Ecto neural progenitor cell (in vitro differentiated cells): Measurements from ENCODE around the gene ARHGAP1.

Source experiments
- DNase-seq: peaks from one replicate; pipeline ENCODE4 v3.0.0-alpha.2; 2018; ENCODE audit warnings: low spot score

Gene ARHGAP1

GRCh38 chr11:46640036-46640788 lies 60.2 kb downstream of the ARHGAP1 start:
- no peak for DNase-seq

DNA sequence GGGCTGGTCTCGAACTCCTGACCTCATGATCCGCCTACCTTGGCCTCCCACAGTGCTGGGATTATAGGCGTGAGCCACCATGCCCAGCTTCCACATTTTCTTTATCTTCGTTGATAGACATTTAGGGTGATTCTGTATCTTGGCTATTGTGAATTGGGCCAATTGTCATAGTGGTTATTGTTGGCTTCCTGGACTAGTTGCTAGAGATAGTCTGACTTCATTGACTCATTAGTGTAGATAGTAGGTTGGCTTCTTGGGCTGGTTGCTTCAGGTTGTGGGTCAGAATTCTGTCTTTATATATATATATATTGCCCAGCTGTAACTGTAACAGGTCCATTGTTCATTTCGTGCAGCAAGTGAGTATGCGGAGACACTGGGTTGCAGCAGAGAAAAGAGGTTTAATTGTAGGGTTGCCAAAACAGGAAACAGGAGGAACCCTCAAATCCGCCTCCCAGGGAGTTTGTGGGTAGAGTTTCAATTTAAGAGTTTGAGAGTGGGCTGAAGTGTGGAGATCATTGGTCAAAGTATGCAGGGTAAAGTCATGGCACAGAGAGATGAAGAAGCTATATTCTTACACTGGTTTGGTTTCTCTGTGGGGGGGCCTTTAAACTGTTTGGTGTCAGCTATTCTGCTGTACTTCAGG lies 61.1 kb downstream of the ARHGAP1 start:
- no peak for DNase-seq

GRCh38 chr11:46637546-46637945 lies 62.9 kb downstream of the ARHGAP1 start:
- DNase-seq = no peak

DNA sequence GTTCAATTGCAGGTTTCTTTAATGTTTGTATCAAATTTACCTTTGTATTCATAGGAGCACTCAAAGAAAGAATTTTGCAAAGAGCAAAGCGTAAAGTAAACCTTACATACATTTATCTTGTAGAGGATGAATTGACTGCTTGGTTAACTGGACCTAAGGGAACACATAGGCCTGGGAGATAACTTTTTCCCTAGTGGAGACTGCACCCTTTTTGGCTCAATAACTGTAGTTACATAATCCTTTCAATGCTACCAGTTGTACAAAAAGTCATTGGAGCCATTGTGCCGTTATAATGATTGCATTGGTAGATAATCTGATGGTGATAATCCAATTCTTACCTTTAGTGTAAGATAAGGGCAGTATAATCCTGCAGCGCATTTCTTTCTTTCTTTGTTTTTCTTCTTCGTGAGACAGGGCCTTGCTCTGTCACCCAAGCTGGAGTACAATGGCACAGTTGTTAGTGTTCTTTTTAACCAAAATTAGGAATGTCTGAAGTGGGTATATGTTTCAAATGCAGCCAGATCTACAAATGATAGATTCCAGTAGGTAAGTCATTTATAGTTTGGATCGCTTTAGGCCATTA lies 64.8 kb downstream of the ARHGAP1 start:
- DNase-seq = no peak

DNA sequence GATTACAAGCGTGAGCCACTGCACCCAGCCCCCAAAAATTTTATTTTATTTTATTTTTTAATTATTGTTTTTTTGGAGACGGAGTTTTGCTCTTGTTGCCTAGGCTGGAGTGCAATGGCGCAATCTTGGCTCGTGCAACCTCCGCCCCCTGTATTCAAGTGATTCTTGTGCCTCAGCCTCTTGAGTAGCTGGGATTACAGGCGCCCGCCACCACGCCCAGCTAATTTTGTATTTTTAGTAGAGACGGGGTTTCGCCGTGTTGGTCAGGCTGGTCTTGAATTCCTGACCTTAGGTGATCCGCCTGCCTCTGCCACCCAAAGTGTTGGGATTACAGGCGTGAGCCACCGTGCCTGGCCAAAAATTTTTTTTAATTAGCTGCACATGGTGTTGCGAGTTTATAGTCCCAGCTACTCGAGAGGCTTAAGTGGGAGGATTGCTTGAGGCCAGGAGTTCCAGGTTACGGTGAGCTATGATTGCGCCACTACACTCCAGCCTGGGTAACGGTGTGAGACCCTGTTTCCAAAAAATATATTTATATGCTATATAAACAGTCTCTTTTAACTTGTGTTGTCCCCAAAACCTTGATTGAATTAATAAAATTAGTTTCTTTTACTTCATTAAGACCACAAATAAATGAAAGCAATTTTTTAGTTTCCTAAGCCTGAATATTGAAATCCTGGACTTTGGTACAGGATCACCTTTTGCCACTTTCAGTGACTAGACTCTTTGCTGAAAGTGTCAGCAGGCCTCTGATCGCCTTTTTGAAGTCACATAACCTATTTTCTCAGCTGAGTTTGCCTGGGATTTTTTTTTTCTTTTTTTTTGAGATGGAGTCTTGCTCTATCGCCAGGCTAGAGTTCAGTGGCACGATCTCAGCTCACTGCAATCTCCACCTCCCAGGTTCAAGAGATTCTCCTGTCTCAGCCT lies 66.9 kb downstream of the ARHGAP1 start:
- DNase-seq = no peak

- no peak for DNase-seq
Observed at GRCh38 chr11:46632502-46632901, 67.9 kb downstream of the ARHGAP1 start.

DNA sequence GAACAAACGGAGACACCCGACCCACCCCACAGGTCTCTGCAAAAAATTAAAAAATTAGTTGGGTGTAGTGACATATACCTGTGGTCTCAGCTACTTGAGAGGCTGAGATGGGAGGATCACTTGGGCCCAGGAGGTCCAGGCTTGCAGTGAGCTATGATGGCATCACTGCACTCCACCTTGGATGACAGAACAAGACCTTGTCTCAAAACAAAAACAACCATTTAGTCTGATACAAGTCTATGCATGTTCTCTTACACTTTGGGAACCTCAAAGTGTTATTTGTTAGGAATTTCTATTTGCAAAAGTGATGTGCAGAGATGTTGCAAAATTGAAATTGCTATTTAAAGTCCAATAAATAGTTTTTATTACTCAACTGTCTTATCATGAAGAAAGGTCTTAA lies 68.7 kb downstream of the ARHGAP1 start:
- DNase-seq = no peak

DNA sequence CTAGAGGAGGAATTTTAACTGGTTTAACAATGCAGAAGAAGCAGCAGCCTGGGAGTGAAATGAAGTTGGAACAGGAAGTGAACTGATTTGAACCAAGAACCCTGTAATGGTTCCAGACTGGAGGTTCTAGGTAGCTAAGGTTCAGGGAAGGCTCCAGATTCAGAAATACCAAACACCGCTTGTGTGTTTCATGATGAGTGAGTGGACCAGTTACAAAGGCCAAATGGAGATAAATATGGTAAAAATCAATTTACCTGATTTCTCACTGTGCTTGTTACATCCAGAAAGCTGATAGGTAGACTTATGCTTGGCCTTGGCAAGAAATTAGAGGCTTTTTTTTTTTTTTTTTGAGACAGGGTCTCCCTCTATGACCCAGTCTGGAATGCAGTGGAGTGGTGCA lies 70.2 kb downstream of the ARHGAP1 start:
- no peak for DNase-seq

GRCh38 chr11:46628961-46629360 lies 71.5 kb downstream of the ARHGAP1 start:
- DNase-seq = no peak
